GM20000 (cell line): ENCODE data around the gene BRI3.

Experiments
- DNase-seq: peaks from one replicate; pipeline ENCODE4 v3.0.0; 2012; ENCODE audit warnings: low spot score
- CTCF ChIP-seq: IDR thresholded peaks from 2 replicates; pipeline ENCODE4 v1.5.1; 2012; ENCODE audit warnings: mild to moderate bottlenecking, control low read depth; ENCODE audit errors: extremely low read depth, missing control alignments

Gene BRI3

DNA sequence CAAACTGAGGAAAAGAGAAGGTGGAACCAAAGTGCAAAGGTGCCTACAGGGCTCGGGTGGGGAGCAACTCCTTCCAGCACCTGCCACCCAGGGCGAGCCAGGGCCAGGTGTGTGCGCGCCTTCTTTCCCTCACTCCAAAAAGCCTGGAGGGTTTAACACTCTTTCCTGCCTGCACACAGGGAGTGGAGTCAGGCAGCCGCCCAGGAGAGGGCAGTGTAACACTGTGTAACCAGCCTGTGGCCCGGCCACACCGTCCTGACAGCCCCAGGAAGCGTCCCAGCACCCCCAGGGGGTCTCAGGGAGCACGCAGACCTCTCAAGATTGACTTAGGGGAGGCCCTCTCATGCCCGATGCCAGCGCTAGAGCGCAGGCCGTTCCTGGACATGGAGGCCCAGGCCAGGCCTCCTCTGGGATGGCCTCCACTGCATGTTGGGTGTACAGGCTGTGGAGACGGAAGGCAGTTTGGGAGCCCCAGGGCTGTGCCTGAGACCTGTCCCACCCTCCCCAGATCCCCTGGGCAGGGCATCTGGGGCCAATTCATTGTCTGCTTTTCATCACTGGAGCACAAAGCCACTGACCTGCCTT is 13.4 kb downstream of the BRI3 start:
- peak; percentile 77 for DNase-seq
- TF ChIP-seq CTCF = peak; percentile 36

GRCh38 chr7:98295467-98296192 is 14.1 kb downstream of the BRI3 start:
- TF ChIP-seq CTCF = no peak
- DNase-seq = no peak

GRCh38 chr7:98296833-98297232 is 15.3 kb downstream of the BRI3 start:
- no peak for DNase-seq
- no peak for TF ChIP-seq CTCF

DNA sequence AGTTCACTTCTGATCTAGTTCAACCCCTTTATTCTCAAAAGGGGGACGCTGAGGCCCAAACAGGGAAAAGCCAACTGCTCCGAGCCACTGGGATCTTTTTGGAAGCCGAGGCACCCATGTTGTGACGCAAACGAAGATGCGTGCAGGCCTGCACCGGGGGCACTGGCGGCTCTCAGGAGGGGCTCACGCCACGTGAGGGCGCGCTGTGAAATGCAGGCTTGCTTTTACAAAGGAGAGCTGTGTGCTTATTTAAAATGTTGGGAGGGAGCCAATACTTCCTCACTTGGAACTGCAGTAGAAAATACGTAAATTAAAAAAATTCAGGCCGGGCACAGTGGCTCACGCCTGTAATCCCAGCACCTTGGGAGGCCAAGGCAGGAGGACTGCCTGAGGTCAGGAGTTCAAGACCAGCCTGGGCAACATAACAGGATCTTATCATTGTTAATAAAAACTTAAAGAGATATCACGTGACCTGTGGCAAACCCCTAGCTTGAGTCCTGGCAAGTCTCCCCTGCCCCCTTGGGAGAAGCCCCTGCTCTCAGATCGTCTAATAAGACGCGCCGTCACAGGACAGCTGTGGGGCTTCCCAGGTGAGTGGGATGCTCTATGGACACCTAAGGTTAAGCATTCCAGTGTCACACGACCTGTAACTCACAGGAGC is 16.3 kb downstream of the BRI3 start:
- no peak for DNase-seq
- no peak for TF ChIP-seq CTCF

GRCh38 chr7:98300595-98301372 is 19.3 kb downstream of the BRI3 start:
- DNase-seq = no peak

GRCh38 chr7:98301693-98302470 is 20.4 kb downstream of the BRI3 start:
- no peak for TF ChIP-seq CTCF
- DNase-seq = no peak

More at GRCh38 chr7:98300595-98301372, 19.3 kb downstream of the BRI3 start:
- no peak for TF ChIP-seq CTCF
